ENCODE results near the gene HMCN1.

Gene HMCN1

GRCh38 chr1:185819798-185820197 lies 85.6 kb downstream of the HMCN1 start:
- Histone ChIP-seq H3K4me1 (ENCODE audit: low read length) (no peaks in the 10 kb centered on the region), H3K9me3 (replicated peaks; ENCODE audit: insufficient read depth, low read length) (no peaks in the 10 kb centered on the region), H3K36me3 (replicated peaks; ENCODE audit: insufficient read depth, low read length) (no peaks in the 10 kb centered on the region), H2AFZ (ENCODE audit: low read length) (no peak overlapping the region), H3K27ac (ENCODE audit: low read length) (no peak overlapping the region), H3K9me2 (replicated peaks; ENCODE audit: insufficient read depth, low read length) (no peaks in the 10 kb centered on the region), H4K20me1 (ENCODE audit: insufficient read depth, low read length) (no peaks in the 10 kb centered on the region), H3K4me3 (ENCODE audit: low read length) (no peak overlapping the region), H3F3A (ENCODE audit: insufficient read depth, low read length) (no peaks in the 10 kb centered on the region), H3K79me2 (ENCODE audit: low read length) (no peaks in the 10 kb centered on the region), H3K9ac (ENCODE audit: low read length) (no peak overlapping the region), H3K27me3 (replicated peaks; ENCODE audit: insufficient read depth, low read length) (no peaks in the 10 kb centered on the region), H3K4me2 (ENCODE audit: low read depth, low read length) (no peak overlapping the region)
- no peak for DNase-seq
- no peak for TF ChIP-seq EZH2phosphoT487 (IDR thresholded peaks at IDR 0.05; ENCODE audit: low read length)
- TF ChIP-seq EZH2 (optimal IDR thresholded peaks at IDR 0.05; ENCODE audit: low read depth, low read length), result no peak
- TF ChIP-seq CTCF (IDR thresholded peaks at IDR 0.05; ENCODE audit: low read length), result no peak

- no peak for DNase-seq
- no peaks in the 10 kb centered on the region for H3K36me3 ChIP-seq (replicated peaks; ENCODE audit: insufficient read depth, low read length)
- H3K9me3 ChIP-seq (replicated peaks; ENCODE audit: insufficient read depth, low read length), result no peaks in the 10 kb centered on the region
- H3K4me3 ChIP-seq (ENCODE audit: low read length), result no peak overlapping the region
- H3K27ac ChIP-seq (ENCODE audit: low read length), result no peak overlapping the region
- no peaks in the 10 kb centered on the region for H3F3A ChIP-seq (ENCODE audit: insufficient read depth, low read length)
- no peaks in the 10 kb centered on the region for H3K4me1 ChIP-seq (ENCODE audit: low read length)
- TF ChIP-seq EZH2phosphoT487 (IDR thresholded peaks at IDR 0.05; ENCODE audit: low read length), result no peak
- no peak for TF ChIP-seq EZH2 (optimal IDR thresholded peaks at IDR 0.05; ENCODE audit: low read depth, low read length)
- TF ChIP-seq CTCF (IDR thresholded peaks at IDR 0.05; ENCODE audit: low read length), result no peak
- H3K9me2 ChIP-seq (replicated peaks; ENCODE audit: insufficient read depth, low read length), result no peaks in the 10 kb centered on the region
- H2AFZ ChIP-seq (ENCODE audit: low read length), result no peak overlapping the region
- no peaks in the 10 kb centered on the region for H4K20me1 ChIP-seq (ENCODE audit: insufficient read depth, low read length)
- no peak overlapping the region for H3K9ac ChIP-seq (ENCODE audit: low read length)
- no peaks in the 10 kb centered on the region for H3K79me2 ChIP-seq (ENCODE audit: low read length)
- H3K4me2 ChIP-seq (ENCODE audit: low read depth, low read length), result no peak overlapping the region
- no peaks in the 10 kb centered on the region for H3K27me3 ChIP-seq (replicated peaks; ENCODE audit: insufficient read depth, low read length)
Observed at GRCh38 chr1:185821612-185822385, 87.6 kb downstream of the HMCN1 start.

DNA sequence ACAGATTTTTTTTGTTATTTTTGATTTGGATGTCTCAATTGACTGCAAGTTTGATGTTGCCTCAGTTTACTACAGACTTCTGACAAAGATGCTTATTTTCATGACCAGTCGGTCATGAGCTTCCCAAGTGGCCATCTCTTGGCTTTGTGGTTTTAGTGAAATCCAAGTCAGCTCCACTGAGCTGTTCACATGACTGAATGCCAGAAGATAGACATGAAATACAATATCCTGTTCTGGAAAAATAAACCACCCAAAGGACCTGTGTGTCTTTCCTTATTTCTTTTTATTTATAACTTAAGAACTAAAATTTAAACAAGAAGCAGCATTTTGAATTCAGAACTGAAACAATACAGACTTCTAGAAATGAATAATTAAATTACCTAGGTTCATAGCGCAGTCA lies 89.3 kb downstream of the HMCN1 start:
- Histone ChIP-seq H3K9ac (ENCODE audit: low read length) (no peak overlapping the region), H3K9me3 (replicated peaks; ENCODE audit: insufficient read depth, low read length) (no peaks in the 10 kb centered on the region), H3K36me3 (replicated peaks; ENCODE audit: insufficient read depth, low read length) (no peaks in the 10 kb centered on the region), H3K4me1 (ENCODE audit: low read length) (no peaks in the 10 kb centered on the region), H3K79me2 (ENCODE audit: low read length) (no peaks in the 10 kb centered on the region), H3K27ac (ENCODE audit: low read length) (no peak overlapping the region), H3F3A (ENCODE audit: insufficient read depth, low read length) (no peaks in the 10 kb centered on the region), H3K4me3 (ENCODE audit: low read length) (no peak overlapping the region), H4K20me1 (ENCODE audit: insufficient read depth, low read length) (no peaks in the 10 kb centered on the region), H3K4me2 (ENCODE audit: low read depth, low read length) (no peak overlapping the region), H2AFZ (ENCODE audit: low read length) (no peak overlapping the region), H3K9me2 (replicated peaks; ENCODE audit: insufficient read depth, low read length) (no peaks in the 10 kb centered on the region), H3K27me3 (replicated peaks; ENCODE audit: insufficient read depth, low read length) (no peaks in the 10 kb centered on the region)
- TF ChIP-seq EZH2phosphoT487 (IDR thresholded peaks at IDR 0.05; ENCODE audit: low read length), result no peak
- no peak for TF ChIP-seq EZH2 (optimal IDR thresholded peaks at IDR 0.05; ENCODE audit: low read depth, low read length)
- TF ChIP-seq CTCF (IDR thresholded peaks at IDR 0.05; ENCODE audit: low read length), result no peak
- no peak for DNase-seq
